Measurements from ENCODE around the gene FANCE. TPM values are rescaled to one million over a fixed set of nuclear protein-coding genes. Genes with fewer than 3 reads are reported as not detected.

The FANCE gene
- total and polyA plus RNA-seq, 9 of the 15 experiments (the other 6 are each of a cell fraction or from before 2014, with no cell fraction given), result 5.7 to 30.2 (median 17.0) TPM

- H4K20me1 ChIP-seq (replicated peaks; ENCODE audit: control insufficient read depth, insufficient read depth, low read length), result peaks cover 13% of the 10 kb centered on the region; the same call in 1 of the 2 replicates
- peaks cover 2 to 6% of the 10 kb centered on the region in 2 experiments; a peak in 3 of 5 replicates for H3K27me3 ChIP-seq (ENCODE audit: control insufficient read depth in 2 of 2, insufficient read depth in 2 of 2, low read length in 2 of 2)
- H3K4me3 ChIP-seq, result peak overlapping the region; percentile 69
- peaks cover 29% of the 10 kb centered on the region for H3K79me2 ChIP-seq (ENCODE audit: control insufficient read depth, insufficient read depth, low read length)
- intact Hi-C loops (cut with micrococcal nuclease), result no loop called here
- in situ Hi-C loops (cut with MboI), result no loop called here
- peak overlapping the region; percentile 84 for H2AFZ ChIP-seq (ENCODE audit: low read depth, low read length)
- POLR2A ChIA-PET, result interaction anchor here (0.5 to 3.5 kb wide), 6 partner anchors 10 to 93 kb away, joined by 3 to 50 read pairs (median 4); no protein-coding TSS in a partner anchor
- BruUV-seq (replicated peaks), result TSS peak; percentile 76
- FAIRE-seq (peak; percentile 67), ATAC-seq (peak; percentile 16), DNase-seq (ENCODE audit: extremely low read depth in 1 of 4, low spot score in 3 of 4) (peak in 3 of 4 experiments; percentile 44 to 76 (median 71))
- WGBS (ENCODE audit: insufficient coverage, low coverage, missing lambda C conversion rate), result 31% methylated on average over 14 of the region's 14 CpGs
- H3K4me1 ChIP-seq (replicated peaks in 1 of 2; ENCODE audit: control insufficient read depth in 2 of 2, insufficient read depth in 2 of 2, low read length in 2 of 2), result peaks cover 27 to 47% of the 10 kb centered on the region in 2 experiments; a peak in 4 of 5 replicates
- H3K9me3 ChIP-seq (replicated peaks; ENCODE audit: control insufficient read depth, insufficient read depth, low read depth, low read length), result no peaks in the 10 kb centered on the region
- peak overlapping the region; percentile 79 for H3K4me2 ChIP-seq (ENCODE audit: insufficient read depth, low read length)
- H3K36me3 ChIP-seq (ENCODE audit: control insufficient read depth, insufficient read depth, low read length), result no peaks in the 10 kb centered on the region
- peaks cover 2% of the 10 kb centered on the region for H3K9me1 ChIP-seq (ENCODE audit: control insufficient read depth, insufficient read depth, low read length)
- H3K27ac ChIP-seq (ENCODE audit: extremely low read depth, low read depth, low read length), result peak overlapping the region; percentile 95
- CTCF ChIA-PET (ENCODE audit: low intra/inter-chr PET ratio), result no interaction called here
- H3K9ac ChIP-seq (ENCODE audit: insufficient read depth in 1 of 2, low read depth in 2 of 2, low read length in 2 of 2), result peak overlapping the region; percentile 93 to 97
- TF ChIP-seq, protein P1, sequence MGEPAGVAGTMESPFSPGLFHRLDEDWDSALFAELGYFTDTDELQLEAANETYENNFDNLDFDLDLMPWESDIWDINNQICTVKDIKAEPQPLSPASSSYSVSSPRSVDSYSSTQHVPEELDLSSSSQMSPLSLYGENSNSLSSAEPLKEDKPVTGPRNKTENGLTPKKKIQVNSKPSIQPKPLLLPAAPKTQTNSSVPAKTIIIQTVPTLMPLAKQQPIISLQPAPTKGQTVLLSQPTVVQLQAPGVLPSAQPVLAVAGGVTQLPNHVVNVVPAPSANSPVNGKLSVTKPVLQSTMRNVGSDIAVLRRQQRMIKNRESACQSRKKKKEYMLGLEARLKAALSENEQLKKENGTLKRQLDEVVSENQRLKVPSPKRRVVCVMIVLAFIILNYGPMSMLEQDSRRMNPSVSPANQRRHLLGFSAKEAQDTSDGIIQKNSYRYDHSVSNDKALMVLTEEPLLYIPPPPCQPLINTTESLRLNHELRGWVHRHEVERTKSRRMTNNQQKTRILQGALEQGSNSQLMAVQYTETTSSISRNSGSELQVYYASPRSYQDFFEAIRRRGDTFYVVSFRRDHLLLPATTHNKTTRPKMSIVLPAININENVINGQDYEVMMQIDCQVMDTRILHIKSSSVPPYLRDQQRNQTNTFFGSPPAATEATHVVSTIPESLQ (CRISPR knock-in tag; IDR thresholded peaks at IDR 0.05), result 0 out of 2 replicates have a peak, but pooled peaks have one; percentile 49
- TF ChIP-seq NR2F6 (CRISPR knock-in tag; IDR thresholded peaks at IDR 0.05) (no peak), ID3 (CRISPR knock-in tag; IDR thresholded peaks at IDR 0.05) (no peak), ID3 (tag; IDR thresholded peaks at IDR 0.05) (0 out of 2 replicates have a peak, but pooled peaks have one; percentile 41), KAT7 (CRISPR knock-in tag; IDR thresholded peaks at IDR 0.05; ENCODE audit: borderline replicate concordance) (peak; percentile 51), SRF (CRISPR knock-in tag; IDR thresholded peaks at IDR 0.05) (no peak), NFE2 (IDR thresholded peaks at IDR 0.05; ENCODE audit: low read depth) (no peak), ZNF134 (CRISPR knock-in tag; conservative IDR thresholded peaks at IDR 0.05) (peak; percentile 70; the same call in 1 of the 2 replicates), POLR2A (conservative IDR thresholded peaks at IDR 0.05) (no peak), RBM39 (optimal IDR thresholded peaks at IDR 0.05; ENCODE audit: low read depth, low read length) (no peak), MYC (IDR thresholded peaks at IDR 0.05; ENCODE audit: low read depth, low read length) (peak; percentile 89), MYC (CRISPR knock-in tag; IDR thresholded peaks at IDR 0.05; ENCODE audit: borderline replicate concordance, low read depth) (0 out of 2 replicates have a peak, but pooled peaks have one; percentile 31), ZNF512 (tag; IDR thresholded peaks at IDR 0.05) (peak; percentile 27; the same call in 1 of the 2 replicates), KAT8 (IDR thresholded peaks at IDR 0.05; ENCODE audit: low read depth) (no peak), CREM (IDR thresholded peaks at IDR 0.05; ENCODE audit: low read depth) (no peak), IRF2 (CRISPR knock-in tag; IDR thresholded peaks at IDR 0.05) (no peak)
- TF ChIP-seq, protein P2, sequence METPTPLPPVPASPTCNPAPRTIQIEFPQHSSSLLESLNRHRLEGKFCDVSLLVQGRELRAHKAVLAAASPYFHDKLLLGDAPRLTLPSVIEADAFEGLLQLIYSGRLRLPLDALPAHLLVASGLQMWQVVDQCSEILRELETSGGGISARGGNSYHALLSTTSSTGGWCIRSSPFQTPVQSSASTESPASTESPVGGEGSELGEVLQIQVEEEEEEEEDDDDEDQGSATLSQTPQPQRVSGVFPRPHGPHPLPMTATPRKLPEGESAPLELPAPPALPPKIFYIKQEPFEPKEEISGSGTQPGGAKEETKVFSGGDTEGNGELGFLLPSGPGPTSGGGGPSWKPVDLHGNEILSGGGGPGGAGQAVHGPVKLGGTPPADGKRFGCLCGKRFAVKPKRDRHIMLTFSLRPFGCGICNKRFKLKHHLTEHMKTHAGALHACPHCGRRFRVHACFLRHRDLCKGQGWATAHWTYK (CRISPR knock-in tag; IDR thresholded peaks at IDR 0.05), result no peak
Observed at GRCh38 chr6:35498422-35499067, 46.4 kb downstream of the FANCE start.
